ENCODE results near the gene ZNF595.

GRCh38 chr4:107083-107443 lies 53.9 kb downstream of the ZNF595 start:
- TF ChIP-seq, protein P1, sequence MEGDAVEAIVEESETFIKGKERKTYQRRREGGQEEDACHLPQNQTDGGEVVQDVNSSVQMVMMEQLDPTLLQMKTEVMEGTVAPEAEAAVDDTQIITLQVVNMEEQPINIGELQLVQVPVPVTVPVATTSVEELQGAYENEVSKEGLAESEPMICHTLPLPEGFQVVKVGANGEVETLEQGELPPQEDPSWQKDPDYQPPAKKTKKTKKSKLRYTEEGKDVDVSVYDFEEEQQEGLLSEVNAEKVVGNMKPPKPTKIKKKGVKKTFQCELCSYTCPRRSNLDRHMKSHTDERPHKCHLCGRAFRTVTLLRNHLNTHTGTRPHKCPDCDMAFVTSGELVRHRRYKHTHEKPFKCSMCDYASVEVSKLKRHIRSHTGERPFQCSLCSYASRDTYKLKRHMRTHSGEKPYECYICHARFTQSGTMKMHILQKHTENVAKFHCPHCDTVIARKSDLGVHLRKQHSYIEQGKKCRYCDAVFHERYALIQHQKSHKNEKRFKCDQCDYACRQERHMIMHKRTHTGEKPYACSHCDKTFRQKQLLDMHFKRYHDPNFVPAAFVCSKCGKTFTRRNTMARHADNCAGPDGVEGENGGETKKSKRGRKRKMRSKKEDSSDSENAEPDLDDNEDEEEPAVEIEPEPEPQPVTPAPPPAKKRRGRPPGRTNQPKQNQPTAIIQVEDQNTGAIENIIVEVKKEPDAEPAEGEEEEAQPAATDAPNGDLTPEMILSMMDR (IDR thresholded peaks at IDR 0.05): no peak
- TF ChIP-seq POLR2AphosphoS5 (IDR thresholded peaks at IDR 0.05; ENCODE audit: low read depth, low read length): no peak
